NCI-H2107 treated with DMSO at 0.1 percent for 48 hours (cell line): ENCODE data around the gene PKP2.
"Not testable (repeated sequence)": the region's sequence is repeated elsewhere in the genome, so short reads cannot be mapped to it uniquely, and the experiment has no call there.

Source experiments
- DNase-seq: peaks from one replicate; lab custom pipeline; 2025; ENCODE audit not compliant: unreplicated experiment; lab: John Stamatoyannopoulos, UW

The PKP2 gene

DNA sequence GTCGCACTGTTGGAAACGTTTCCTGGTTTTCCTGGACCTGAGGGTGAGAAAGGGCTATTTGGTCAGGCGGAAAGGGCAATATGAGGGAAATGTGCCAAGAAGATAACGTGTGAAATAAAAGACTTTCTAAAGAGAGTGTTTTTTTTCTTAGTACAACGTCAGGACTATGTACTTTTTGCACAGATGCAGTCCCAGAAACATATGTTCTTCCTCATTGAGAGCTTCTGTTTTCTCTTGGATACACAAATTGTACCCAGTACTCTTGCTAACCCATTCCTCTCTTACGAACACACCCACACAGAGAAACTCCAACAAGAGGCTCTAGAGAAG lies 669 bp upstream of the PKP2 start:
- DNase-seq, result no peak

DNA sequence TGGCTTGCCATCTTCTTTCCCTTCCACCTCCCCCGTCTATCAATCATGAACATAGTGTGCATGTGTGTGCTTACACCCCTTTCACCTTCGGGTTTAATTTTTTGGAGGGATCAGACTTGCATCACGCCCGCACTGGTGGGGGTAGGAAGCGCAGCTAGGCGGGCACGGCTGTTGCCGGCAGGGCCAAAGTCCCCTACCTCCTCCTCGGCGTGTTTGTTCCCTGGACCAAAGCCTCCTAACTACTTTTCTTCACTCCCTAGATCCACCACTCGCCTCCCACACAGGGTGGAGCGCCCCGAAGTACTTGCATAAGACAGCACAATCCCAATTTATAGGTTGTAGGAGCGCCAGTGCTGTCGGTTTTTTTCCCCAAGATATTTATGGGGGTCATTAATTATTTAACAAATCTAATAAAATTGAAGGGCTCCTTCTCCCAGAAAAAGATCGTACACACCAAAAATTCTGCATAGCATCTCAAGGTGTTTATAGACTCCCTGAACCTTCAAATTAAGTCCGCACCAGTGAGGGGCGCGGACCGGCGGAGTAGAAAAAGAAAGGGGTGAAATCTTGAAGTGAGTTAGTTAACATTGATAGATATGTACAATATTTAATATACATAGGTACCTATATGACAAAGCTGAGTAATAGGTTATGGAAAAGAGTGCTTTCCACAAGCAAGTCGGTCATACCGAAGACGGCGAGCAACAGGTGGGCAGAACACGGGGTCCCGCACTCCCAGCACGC lies 717 bp downstream of the PKP2 start:
- no peak for DNase-seq

DNA sequence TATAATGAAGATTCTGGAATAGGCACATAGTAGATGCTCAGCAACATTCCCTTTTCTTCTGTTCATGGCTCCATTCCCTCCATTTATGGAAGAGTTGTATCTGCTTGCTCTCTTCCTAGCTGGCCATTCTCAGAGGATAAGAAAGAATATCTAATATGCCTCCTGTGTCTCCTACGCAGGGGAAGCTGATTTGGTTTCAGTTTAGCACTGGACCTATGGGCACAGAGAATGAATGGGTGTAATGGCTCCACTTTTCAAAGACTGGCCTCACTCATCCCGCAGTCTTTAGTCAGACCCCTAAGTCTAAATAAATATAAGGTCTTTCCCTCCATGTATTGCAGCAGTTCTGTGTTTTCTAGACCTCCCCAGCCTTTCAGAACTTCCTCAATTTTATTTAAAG lies 2.0 kb downstream of the PKP2 start:
- no peak for DNase-seq

DNA sequence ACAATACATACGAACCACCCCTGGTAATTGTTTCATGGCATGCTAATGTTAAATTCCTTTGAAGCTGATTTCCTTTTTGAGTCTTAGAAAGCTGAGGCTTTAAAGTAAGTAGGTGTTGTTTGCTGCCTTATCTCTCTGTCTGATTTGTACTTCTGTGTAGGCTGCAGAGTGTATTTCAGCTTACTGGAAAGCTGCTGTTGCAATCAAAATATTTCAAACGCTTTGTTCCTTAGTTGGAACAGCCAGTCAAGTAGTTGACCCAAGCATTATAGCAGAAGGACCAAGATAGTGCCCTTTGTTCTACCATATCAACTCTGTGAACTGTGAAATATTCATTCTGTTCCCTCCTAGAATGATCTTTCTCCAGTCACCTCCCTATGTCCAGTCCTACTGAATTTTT lies 3.1 kb downstream of the PKP2 start:
- DNase-seq, result no peak

DNA sequence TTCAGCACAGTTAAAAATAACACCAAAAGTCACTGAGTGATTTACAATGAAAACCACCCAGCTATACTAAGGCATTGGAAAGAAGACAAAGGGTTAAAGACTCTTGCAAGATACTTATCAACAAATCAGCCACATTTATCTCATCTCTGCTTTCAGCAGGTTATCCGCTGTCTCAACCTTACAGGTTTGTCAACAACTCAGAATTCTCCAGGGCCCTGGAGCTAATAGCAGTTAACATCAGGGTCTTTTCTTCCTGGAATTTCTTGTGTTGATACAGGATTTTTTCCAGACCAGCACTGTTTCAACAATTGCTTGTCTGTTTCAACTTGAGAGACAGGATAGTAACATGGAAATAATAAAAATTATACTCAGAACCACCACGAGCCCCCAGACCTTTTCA lies 3.5 kb downstream of the PKP2 start:
- DNase-seq, result no peak

DNA sequence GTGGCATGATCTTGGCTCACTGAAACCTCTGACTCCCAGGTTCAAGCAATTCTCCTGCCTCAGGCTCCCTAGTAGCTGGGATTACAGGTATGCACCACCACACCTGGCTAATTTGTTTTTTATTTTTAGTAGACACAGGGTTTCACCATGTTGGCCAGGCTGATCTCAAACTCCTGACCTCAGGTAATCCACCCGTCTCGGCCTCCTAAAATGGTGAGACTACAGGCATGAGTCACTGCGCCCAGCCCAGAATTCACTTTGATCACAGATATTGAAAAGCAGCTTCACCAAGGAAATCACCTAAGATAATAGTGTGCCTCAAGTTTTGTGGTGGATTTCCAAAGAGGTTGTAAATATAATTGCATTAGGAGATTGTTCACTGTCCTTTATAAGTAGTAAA lies 4.2 kb downstream of the PKP2 start:
- not testable (repeated sequence) for DNase-seq

DNA sequence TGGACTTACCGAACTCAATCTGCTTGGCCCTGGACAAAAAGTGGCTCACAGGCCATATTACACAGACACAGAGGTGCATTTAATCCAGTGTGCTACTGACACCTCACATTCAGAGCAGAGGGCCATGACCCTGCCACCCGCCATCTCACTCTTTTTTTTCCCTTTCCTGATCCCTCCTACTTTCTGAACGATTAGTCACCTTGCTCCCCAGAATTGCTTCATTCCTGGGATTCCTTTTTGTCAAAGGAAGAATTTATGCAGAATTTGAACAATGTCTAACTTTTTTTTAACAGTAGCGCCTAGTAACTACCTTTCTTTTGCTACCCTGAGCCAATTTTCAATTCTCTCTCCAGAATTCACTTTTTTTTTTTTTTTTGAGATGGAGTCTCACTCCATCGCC lies 4.6 kb downstream of the PKP2 start:
- DNase-seq, result no peak

DNA sequence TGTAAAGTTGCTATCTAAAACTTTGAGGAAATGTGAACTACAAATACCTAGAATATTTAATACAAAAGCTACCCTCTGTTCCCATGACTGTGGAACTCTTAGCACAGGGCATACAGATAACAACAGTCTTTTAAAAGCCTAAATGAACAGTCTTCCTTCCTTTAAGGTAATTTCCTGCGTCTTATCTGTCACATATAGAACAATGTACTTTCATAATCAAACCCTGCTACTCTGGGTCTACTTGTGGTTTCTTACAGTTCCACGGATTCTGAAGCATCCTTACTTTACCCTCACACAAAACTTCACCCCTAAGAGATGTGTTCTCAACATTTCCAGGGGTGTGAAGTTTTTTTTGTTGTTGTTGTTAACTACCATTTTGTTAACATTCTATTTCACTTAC lies 5.1 kb downstream of the PKP2 start:
- DNase-seq, result no peak

DNA sequence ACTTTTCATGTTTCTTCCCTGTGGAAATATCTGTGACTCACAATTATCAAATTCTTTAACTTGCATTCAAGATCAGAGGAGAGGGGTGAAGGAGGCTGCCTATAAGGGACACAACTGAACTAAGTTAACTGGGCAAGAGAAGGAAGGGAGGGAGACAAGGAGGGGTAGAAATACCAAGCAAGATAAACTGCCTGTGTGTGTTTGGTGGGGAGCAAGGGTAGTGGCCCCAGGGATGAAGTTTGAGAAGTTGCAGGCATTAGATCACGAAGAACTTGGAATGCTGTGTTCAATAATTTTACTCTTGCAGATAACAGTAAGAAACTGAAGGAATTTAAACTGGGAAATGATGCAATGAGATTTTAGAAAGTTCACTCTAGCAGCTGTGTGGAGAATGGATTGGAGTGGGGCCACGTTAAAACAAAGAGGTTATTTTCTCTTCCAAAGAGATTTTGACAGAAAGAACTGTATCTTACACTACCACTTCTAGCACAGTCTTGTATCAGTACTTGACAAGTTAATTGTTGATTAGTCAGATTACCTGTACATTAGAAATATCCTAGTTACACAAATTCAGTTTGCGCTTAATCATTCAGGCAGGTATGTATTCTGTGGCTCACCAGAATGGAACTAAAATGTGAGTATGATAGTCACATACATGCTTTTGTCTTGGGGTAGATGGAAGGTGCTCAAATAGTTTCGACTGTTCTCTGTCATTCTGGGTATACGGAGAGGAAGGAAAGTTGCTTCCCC lies 7.4 kb downstream of the PKP2 start:
- no peak for DNase-seq

DNA sequence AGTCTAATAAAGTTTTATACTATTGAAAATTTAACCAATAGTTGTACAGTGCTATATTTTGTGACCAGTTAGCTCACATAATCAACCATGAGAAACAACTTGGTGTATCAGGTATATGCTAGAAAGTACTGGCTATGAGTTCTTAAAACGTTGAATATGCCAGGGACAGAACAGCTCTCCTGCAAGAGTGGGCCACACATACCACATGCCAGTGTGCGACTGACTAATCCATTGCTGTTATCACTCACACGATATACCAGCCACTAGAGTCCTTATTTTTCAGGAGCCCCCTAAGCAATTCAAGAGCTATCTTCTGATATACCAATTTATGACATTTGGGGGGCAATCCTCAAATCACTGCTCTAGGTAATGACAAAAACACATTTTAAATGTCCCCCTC lies 9.5 kb downstream of the PKP2 start:
- DNase-seq, result no peak

DNA sequence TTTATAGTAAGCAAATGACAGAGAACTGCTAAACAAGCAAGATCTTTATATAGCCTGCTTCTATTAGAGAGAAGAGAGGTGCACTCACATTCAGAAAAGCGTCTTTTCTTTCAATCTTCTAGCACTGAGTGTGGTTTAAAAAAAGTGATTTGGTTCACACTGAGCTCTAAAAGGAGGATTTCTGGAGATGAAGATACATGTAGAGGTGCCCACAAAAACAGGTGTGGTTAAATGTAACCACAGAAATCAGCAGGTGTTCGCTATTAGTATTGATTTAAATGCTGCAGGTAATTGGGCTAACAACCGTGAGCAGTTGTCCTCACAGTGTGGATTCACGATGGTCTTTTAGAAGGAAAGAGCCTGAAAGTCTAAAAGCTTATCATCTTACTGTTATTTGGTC lies 10.7 kb downstream of the PKP2 start:
- DNase-seq, result peak; percentile 91

DNA sequence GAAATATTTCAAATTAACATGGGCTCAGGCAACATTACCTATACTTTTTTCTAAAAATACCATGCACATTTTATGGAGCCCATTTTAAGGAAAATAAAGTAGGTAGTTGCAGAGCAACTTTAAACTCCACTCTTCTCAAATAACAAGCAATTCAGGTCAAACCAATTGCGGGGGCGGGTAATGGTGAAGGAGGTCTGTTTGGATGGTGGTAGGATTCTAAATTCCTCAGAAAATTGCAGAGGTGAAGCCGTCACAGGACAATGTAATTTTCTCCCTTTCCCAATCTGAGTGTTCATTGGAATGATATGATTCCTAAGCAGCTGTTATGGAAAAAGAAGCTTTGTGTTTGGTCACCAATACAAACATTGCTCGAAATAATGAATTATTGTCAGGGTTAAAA lies 11.6 kb downstream of the PKP2 start:
- DNase-seq, result no peak

DNA sequence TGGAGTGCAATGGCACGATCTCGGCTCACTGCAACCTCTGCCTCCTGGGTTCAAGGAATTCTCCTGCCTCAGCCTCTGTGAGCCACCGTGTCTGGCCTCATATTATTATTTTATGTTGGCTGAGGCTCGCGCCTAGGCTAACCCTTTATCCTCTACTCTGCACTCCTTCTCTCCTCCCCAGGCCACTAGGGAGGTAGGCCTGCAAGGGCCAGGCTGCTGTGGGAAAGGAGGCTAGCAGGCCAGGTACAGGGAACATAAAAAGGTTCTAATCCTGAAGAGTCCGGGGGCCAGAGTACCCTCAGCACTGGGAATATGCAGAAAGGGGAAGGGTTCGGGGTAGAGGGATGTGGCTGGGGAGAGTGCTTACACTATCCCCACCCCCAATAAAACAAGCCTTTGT lies 14.9 kb downstream of the PKP2 start:
- no peak for DNase-seq

DNA sequence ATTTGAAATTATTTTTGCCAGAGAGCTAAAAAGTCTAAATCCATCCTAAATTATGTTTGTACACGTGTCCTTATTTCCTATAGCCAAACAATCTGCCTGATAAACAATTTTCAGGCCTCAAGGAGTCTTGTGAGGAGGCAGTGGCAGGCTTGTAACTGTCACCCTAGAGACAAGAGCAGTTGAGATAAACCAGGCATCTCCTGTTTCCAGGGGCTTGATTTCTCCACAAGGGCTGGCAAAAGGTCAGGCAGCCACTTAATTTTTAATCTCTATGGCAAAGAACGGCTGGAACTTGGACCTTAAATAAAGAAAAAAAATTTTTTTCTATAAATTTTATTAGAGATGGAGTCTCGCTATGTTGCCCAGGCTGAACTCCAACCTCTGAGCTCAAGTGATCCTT lies 15.5 kb downstream of the PKP2 start:
- no peak for DNase-seq

DNA sequence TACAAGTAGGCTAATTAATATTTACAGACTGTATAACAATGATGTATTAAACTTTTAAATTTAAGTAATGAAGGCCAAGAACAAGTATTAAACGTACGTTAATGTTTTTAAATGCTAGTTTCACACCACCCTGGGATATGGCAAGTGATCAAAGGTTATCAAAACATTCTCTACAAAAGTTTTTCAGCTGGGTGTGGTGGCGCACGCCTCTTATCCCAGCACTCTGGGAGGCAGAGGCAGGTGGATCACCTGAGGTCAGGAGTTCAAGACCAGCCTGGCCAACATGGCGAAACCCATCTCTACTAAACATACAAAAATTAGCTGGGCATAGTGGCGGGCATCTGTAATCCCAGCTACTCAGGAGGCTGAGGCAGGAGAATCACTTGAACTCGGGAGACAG lies 17.5 kb downstream of the PKP2 start:
- DNase-seq, result not testable (repeated sequence)

DNA sequence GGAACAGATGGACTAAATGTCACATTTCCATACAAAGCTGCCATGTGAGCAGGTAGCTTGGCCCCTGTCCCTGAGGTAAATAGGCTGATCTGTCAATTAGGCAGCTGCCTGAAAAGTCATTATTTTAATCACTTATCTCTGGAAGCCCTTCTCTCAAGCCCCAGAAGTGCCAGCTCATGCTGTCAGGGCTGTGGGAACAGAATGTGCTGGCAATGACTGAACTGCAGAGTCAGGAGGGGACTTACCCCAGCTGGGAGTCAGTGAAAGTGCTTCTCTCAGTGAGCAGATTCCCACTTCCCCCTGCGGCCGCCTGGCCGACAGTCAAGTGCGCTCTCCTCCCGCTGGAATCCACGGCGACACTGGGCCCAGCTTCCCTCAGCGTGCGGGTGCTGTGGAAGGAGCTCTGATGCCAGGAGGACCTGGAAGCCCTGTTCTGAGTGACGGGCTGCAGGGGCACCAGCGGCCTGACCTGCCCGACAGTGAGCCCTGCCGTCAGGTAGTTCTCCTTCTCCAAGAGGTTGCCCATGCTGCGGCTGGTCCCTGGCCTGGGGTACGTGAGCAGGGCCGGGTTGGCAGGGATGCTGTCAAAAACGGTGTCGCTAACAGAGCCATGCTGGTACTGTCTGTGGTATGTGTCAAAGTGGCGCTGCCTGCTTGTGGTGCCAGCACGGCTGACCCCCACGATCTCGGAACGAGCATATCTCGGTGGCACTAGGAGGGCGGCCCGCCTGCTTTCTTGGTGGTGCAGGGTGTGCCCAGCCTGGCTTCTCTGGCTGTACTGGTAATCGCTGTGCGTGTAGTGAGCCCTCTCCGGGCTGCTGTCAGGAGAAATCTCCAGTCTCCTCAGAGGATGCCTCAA lies 18.7 kb downstream of the PKP2 start:
- DNase-seq, result no peak

DNA sequence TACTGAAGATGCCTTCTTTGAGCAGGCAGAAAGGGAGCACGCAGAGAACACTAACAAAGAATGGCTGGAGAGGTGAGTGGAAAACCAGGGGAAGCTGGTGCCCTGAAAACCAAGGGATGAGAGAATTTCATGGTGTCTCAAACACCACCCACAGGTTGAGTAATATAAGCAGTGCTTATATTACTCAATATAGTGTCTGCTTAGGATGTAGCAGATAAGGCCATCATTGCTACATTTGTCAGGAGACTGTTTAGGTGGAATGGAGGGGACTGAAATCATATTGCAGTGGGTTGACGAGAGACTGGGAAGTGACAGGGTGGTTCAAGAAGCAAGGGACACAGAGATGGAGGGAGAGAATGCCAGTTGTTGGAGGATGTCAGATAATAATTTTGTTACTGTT lies 20.6 kb downstream of the PKP2 start:
- DNase-seq, result no peak

DNA sequence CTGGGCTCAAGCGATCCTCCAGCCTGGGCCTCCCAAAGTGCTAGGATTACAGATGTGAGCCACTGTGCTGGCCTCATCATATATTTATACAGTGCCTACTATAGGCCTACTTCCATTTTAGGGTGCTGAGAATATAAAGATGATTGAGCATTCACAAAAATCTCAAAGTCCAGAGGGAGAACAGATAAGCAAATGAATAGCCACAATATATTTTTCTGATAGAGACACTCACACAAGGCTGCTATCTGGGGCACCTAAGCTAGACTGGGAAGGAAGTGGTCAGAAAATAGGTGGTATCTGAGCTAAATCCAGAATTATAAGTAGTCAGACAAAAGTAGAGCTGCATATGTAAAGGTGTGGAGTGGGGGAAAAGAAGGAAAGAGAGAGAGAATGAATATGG lies 21.6 kb downstream of the PKP2 start:
- DNase-seq, result no peak

DNA sequence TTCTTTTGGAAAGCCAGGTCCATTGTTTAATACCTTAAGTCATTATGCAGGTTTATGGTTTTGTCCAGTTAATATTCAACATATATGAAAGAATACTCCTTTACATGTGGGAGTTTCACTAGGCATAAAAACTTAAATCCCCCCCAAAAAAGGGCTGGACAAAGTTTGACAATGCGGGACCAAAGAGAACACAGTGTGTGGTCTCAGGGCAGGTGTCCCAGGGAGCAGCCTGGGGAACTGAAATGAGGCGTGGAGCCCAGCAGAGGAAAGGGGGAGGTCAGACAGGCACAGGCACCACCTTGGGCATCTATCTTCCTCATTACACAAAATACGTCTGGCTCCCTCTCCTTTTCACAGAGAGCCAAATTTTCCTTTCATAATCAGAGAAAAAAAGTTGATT lies 22.5 kb downstream of the PKP2 start:
- DNase-seq, result no peak

DNA sequence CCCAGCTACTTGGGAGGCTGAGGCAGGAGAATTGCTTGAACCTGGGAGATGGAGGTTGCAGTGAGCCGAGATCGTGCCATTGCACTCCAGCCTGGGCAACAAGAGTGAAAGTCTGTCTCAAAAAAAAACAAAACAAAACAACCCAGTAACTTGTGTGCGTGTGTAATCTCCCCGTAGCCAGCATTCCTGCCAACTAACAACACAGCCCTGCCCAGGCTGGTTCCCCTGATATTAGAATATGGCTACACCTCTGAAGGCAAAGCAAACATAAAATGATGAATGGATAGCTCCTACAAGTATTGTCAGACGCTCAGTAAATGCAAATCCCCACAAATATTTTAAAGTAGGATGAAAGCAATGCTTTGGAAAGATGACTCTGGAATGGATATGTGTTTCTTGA lies 24.2 kb downstream of the PKP2 start:
- not testable (repeated sequence) for DNase-seq

DNA sequence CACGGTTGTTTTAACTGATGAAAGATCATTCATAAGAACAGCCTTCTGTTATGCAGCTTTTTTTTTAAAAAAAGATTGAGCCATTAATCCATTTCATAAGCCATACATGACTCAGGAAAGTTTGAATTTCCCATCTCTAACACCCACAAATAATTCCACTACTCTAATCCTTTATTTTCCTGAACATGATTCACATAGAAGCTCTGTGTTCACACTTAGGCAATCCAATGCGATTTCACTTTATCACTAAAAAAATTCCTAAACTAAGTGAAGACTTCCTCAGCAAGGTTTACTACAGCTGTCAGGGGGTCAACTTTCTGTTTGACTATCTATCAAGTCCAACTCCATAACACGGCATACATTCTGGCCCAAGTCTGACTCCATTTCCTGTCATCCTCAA lies 25.9 kb downstream of the PKP2 start:
- no peak for DNase-seq

DNA sequence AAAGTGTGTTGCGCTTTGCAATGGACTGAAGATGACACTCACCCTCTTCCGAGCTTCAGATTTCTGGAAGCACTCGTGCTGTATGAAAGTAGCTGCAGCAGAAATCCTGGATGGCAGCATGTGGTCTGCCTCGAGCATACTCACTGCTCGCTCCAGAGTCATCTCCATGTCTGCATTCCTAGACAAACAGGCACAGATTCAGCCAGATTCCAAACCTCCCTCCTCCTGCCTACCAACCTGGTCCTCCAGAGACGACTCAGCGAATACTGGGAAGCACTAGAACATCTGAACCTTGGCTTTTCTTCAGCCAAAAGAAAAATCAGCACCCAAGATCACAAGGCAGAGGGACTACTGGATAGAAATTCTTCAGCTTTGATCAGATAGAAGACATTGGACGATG lies 27.7 kb downstream of the PKP2 start:
- no peak for DNase-seq
